GM19467 (cell line): ENCODE results near the gene AQP10.
"Not testable (repeated sequence)": the region's sequence is repeated elsewhere in the genome, so short reads cannot be mapped to it uniquely, and the experiment has no call there.

Experiments used
- ATAC-seq: cut with Tn5 transposase; IDR thresholded peaks from one replicate; pipeline ENCODE4 v1.9.1; 2021; ENCODE audit warnings: mild to moderate bottlenecking, moderate library complexity; ENCODE audit not compliant: unreplicated experiment

AQP10 gene

GRCh38 chr1:154342836-154343472 lies 22.1 kb downstream of the AQP10 start:
- no peak for ATAC-seq

GRCh38 chr1:154344977-154345837 lies 24.3 kb downstream of the AQP10 start:
- no peak for ATAC-seq

DNA sequence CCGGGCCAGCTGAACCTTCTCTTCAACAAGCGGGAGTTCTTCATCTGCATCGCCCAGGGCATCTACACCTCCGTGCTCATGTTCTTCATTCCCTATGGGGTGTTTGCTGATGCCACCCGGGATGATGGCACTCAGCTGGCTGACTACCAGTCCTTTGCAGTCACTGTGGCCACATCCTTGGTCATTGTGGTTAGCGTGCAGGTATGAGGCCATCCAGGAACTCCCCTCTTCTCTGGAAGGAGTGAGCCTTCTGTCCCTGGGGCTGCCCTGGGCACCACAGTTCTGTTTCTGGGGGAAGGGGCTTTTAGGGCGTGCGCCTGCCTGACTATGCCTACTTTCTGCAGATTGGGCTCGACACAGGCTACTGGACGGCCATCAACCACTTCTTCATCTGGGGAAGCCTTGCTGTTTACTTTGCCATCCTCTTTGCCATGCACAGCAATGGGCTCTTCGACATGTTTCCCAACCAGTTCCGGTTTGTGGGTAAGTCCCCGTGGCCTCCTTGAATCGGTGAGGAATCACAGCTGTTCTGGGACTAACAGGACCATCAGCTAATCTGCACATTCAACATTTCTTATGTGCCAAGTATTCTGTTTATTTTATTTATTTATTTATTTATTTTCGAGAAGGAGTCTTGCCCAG lies 25.5 kb downstream of the AQP10 start:
- no peak for ATAC-seq

DNA sequence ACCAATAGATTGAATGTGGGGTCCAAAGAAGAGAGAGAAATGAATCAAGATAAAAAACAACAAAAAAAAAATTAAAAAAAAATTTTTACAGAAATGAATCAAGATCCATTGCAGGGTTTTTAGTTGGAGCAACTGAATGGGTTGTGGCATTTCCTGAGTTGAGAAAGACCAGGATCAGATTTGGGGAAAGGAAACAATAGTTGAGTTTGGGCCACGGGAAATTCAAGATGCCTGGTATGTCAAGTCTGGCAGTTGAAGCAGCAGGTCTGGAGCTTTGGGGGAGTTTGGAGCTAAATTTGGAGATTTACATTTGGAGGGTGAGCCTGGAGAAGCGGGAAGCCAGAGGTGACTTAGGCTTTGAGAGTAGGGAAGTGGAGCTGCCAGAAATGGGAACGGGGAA lies 27.1 kb downstream of the AQP10 start:
- no peak for ATAC-seq

DNA sequence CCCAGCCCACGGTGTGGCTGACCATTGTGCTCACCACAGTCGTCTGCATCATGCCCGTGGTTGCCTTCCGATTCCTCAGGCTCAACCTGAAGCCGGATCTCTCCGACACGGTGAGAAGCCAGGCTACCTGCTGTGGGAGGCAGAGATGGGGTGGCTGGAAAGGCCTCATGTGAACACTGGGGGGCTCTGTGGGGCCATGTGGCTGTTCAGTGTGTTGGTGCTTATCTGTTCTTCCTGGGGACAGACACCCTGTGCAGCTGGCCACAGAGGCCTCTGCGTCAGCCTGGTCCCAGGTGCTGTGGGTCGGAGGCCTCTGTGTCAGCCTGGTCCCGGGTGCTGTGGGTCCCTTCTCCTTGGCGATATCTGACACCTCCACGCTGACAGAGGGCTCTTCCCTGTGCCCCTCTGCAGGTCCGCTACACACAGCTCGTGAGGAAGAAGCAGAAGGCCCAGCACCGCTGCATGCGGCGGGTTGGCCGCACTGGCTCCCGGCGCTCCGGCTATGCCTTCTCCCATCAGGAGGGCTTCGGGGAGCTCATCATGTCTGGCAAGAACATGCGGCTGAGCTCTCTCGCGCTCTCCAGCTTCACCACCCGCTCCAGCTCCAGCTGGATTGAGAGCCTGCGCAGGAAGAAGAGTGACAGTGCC lies 27.7 kb downstream of the AQP10 start:
- no peak for ATAC-seq

DNA sequence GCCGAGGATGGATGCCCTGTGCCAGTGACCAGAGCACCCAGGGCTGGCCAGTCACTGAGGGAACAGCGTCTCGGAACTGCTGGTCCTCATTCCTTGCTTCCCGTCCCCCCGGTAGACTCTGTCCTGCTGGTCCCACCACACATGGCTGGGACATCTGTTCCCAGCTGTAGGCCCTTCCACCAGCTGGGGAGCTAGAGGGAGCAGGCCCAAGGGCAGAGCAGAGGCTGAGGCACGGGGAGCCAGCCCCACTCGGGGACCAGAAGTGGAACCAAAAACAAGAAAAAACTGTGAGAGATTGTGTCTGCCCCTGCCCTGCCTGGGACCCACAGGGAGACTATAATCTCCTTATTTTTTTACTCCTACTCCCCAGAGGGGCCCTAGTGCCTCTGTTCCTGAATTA lies 28.2 kb downstream of the AQP10 start:
- ATAC-seq: no peak

GRCh38 chr1:154350383-154350782 lies 29.5 kb downstream of the AQP10 start:
- ATAC-seq: no peak

DNA sequence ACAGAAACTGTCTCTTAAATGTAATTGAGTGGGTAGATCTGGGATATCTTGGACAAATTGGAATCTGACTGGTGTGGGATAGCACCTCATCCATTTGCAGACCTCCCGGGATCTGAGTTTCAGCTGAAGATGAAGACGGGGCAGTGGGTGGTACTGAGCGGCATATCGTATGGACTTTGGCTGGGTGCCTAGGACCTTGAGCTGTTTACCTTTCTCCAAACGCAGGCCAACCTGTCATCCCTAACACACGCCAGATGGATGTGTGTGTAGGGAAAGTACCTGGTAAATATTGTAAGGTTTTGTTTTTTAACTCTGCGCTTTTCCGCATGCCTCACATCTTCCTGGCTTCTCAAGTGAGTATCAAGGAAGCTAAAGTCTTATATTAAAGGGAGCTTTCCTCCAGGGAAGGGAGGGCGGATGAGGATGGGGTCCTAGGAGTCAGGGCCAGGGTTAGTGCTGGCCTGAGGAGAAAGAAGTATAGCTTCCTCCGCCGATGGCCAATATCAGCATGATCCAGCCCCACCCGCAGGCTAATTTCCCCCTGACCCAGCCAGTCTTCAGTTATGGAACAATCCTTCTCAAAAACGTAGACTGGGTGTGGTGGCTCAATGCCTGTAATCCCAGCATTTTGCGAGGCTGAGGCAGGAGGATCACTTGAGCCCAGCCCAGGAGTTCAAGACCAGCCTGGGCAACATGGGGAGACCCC lies 30.6 kb downstream of the AQP10 start:
- ATAC-seq: no peak

- no peak for ATAC-seq
Measured at GRCh38 chr1:154352245-154352580, 31.3 kb downstream of the AQP10 start.

- ATAC-seq: no peak
Measured at GRCh38 chr1:154352581-154353459, 31.9 kb downstream of the AQP10 start.

DNA sequence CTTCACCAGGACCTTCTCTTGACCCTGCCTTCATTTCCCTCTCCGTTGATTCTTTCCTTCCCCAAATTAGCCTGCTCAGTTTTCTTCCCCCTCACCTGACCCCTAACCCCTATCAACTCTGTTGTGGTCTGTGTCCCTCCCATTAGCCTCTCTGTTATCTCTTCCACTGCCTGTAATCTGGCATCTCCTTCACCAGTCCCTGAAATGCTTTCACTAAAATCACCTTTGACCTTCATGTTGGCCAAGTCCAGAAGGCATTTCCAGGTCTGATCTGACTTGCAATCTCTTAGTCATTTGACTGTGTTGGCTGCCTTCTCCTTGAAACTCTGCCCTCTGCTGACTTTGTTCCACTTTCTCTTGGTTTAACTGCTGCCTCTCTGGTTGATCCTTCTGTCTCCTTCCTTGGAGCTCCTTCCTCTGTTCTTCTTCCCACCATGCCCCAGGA lies 32.6 kb downstream of the AQP10 start:
- no peak for ATAC-seq

GRCh38 chr1:154353966-154354365 lies 33.1 kb downstream of the AQP10 start:
- no peak for ATAC-seq

DNA sequence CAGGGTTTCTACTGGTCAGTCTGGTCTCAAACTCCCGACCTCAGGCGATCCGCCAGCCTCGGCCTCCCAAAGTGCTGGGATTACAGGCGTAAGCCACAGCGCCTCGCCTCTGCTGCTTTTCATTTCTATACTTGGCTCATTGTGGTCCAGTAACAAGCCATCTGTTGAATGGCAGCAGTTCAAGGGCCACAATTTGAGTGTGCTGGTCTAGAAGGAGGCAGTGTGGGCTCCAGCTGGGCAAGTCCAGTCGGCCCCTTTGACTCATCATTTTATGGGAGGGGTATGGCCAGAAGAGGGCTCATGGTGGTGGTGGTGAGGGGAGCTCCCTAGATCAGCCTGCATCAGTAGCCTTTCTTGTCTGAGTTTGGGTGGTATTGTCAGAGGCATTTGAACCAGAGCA lies 37.6 kb downstream of the AQP10 start:
- no peak for ATAC-seq

DNA sequence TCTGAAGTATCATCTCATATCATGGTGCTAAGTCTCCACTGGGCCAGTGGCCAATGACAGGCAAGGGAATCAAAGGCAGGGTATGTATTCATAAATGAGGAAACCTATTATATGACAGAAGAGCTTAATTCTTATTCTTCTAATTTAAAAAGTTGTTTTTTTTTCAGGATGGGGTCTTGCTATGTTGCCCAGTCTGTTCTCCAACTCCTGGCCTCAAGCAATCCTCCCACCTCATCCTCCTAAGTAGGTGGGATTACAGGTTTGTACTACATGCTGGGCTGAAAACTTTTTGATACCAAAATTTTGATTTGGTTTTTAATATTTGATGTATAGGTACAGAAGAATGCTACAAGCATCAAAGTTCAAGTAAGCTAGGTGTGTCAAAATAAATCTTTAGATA lies 39.4 kb downstream of the AQP10 start:
- ATAC-seq: no peak

- not testable (repeated sequence) for ATAC-seq
Measured at GRCh38 chr1:154360881-154361280, 40.0 kb downstream of the AQP10 start.

- ATAC-seq: no peak
Measured at GRCh38 chr1:154361357-154361756, 40.5 kb downstream of the AQP10 start.

- no peak for ATAC-seq
Measured at GRCh38 chr1:154371436-154371835, 50.5 kb downstream of the AQP10 start.

DNA sequence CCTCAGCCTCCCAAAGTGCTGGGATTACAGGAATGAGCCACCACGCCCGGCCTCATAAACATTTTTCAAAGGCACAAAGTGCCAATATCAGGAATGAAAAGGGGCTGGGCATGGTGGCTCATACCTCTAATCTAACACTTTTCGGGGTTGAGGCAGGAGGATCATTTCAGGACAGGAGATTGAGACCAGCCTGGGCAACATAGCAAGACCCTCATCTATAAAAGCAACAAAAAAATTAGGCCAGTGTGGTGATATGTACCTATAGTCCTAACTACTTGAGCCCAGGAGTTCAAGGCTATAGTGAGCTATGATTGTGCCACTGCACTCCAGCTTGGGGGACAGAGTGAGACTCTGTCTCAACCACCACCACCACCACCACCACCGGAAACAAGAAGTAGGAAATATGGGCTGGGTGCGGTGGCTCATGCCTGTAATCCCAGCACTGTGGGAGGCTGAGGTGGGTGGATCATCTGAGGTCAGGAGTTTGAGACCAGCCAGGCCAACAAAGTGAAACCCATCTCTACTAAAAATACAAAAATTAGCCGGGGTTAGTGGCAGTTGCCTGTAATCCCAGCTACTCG lies 53.0 kb downstream of the AQP10 start:
- ATAC-seq: not testable (repeated sequence)
